Mesenteric fat pad (tissue), 1 donor: Measurements from ENCODE around the gene HNF4A. TPM values are rescaled to one million over a fixed set of nuclear protein-coding genes. Genes with fewer than 3 reads are reported as not detected.
"Not testable (repeated sequence)": the region's sequence is repeated elsewhere in the genome, so short reads cannot be mapped to it uniquely, and the experiment has no call there.

Experiments
- DNase-seq: peaks from one replicate; pipeline ENCODE4 v3.0.0-alpha.2; 2020; ENCODE audit warnings: low spot score
- microRNA-seq: library from miRNA; unstranded; fragments of <30 nt; microRNA quantifications from one replicate; pipeline ENCODE4 v1.2.0, GENCODE V29; 2020; ENCODE audit warnings: borderline number of aligned reads
- total RNA-seq: library from RNA; stranded (reverse); fragmentation: NEBNext Ultra II Directional; extraction: Animal tissue kit (Norgen Biotek cat#: 25700); gene quantifications from one replicate; pipeline ENCODE4 v1.2.1, GENCODE V29; 2021
- donor health status: DM: yes; HTN: yes; CAD: no.

Gene HNF4A
- total RNA-seq, 1 donor from 2014 or later = 0.51 TPM

- no peak for DNase-seq
These were observed 109.0 kb downstream of the HNF4A start for GRCh38 chr20:44464514-44464913.

- DNase-seq = no peak
These were observed 109.6 kb downstream of the HNF4A start for GRCh38 chr20:44465001-44465560.

- DNase-seq = no peak
These were observed 111.9 kb downstream of the HNF4A start for GRCh38 chr20:44467289-44467883.

GRCh38 chr20:44468044-44468782 is 112.7 kb downstream of the HNF4A start:
- no peak for DNase-seq

GRCh38 chr20:44470327-44470726 is 114.8 kb downstream of the HNF4A start:
- no peak for DNase-seq

GRCh38 chr20:44471481-44471882 is 116.0 kb downstream of the HNF4A start:
- DNase-seq = no peak

GRCh38 chr20:44472283-44472682 is 116.8 kb downstream of the HNF4A start:
- DNase-seq = not testable (repeated sequence)

GRCh38 chr20:44475372-44475693 is 119.8 kb downstream of the HNF4A start:
- no peak for DNase-seq

- peak; percentile 96 for DNase-seq
These were observed 120.4 kb downstream of the HNF4A start, which contains the start of gene TTPAL for GRCh38 chr20:44475694-44476560. TSS of gene TTPAL (plus strand) at chr20:44475874. CDS start at chr20:44480000, 4,126 bp downstream.

- no peak for DNase-seq
These were observed 121.7 kb downstream of the HNF4A start for GRCh38 chr20:44477151-44477550.

GRCh38 chr20:44478206-44478605 is 122.7 kb downstream of the HNF4A start:
- no peak for DNase-seq

GRCh38 chr20:44479643-44480042 is 124.1 kb downstream of the HNF4A start:
- DNase-seq = no peak

GRCh38 chr20:44480097-44480496 is 124.6 kb downstream of the HNF4A start:
- DNase-seq = no peak

- DNase-seq = no peak
These were observed 126.4 kb downstream of the HNF4A start for GRCh38 chr20:44481719-44482416.

GRCh38 chr20:44483112-44483511 is 127.6 kb downstream of the HNF4A start:
- DNase-seq = no peak

Small RNAs within 50 kb of the gene (microRNA-seq; reads per million reads assigned to microRNA genes)
- gene MIR3646 = not detected

Other genes starting within 250 kb of the HNF4A start
- gene JPH2, start 168.5 kb upstream of the HNF4A start, total RNA-seq = 5.6 TPM
- gene OSER1, start 144.9 kb upstream of the HNF4A start, total RNA-seq = 29.9 TPM
- not detected for gene GDAP1L1, start 108.4 kb upstream of the HNF4A start, total RNA-seq
- gene FITM2, start 44.5 kb upstream of the HNF4A start, total RNA-seq = 28.5 TPM
- not detected for gene R3HDML, start 18.7 kb upstream of the HNF4A start, total RNA-seq
- gene TTPAL, start 120.2 kb downstream of the HNF4A start, total RNA-seq = 19.8 TPM
- gene SERINC3, start 166.4 kb downstream of the HNF4A start, total RNA-seq = 123 TPM
- 50.1 TPM for gene PKIG, start 226.9 kb downstream of the HNF4A start, total RNA-seq